Vagina (tissue), 2 donors: ENCODE results near the gene QSOX1. TPM values are rescaled to one million over a fixed set of nuclear protein-coding genes. Genes with fewer than 3 reads are reported as not detected.

Experiments used
- DNase-seq, 2 donors: peaks; one replicate each; pipeline ENCODE4 v3.0.0-alpha.2; 2017; ENCODE audit errors: extremely low spot score in 2 of 2
- H3K27ac ChIP-seq: fragments of 200-600 bp; sonication (generic); one replicate; pipeline ENCODE4 v1.5.1; 2019
- H3K27me3 ChIP-seq: fragments of 200-600 bp; sonication (generic); one replicate; pipeline ENCODE4 v1.5.1; 2019
- H3K36me3 ChIP-seq, 2 donors: fragments of 200-600 bp; sonication (generic); one replicate each; pipeline ENCODE4 v1.5.1; 2017 to 2019
- H3K4me1 ChIP-seq: fragments of 200-600 bp; sonication (generic); one replicate; pipeline ENCODE4 v1.5.1; 2019
- H3K4me3 ChIP-seq, 2 donors: fragments of 200-600 bp; sonication (generic); 1 replicate in 1 of 2; 2 replicates in 1 of 2; pipeline ENCODE4 v1.5.1; 2016 to 2019
- H3K9me3 ChIP-seq: fragments of 200-600 bp; sonication (generic); one replicate; pipeline ENCODE4 v1.5.1; 2019
- POLR2A ChIP-seq, 2 donors: fragments of 450-650 bp; IDR thresholded peaks; one replicate each; pipeline ENCODE4 v1.6.1; 2017; ENCODE audit warnings: antibody characterized with exemption in 2 of 2, mild to moderate bottlenecking in 2 of 2, moderate library complexity in 2 of 2
- POLR2AphosphoS5 ChIP-seq, 2 donors: sonication (generic); formaldehyde crosslinking; IDR thresholded peaks; one replicate each; pipeline ENCODE4 v1.9.0; 2017; ENCODE audit warnings: antibody characterized with exemption in 2 of 2, mild to moderate bottlenecking in 2 of 2, low read depth in 1 of 2; ENCODE audit not compliant: insufficient read depth in 1 of 2
- intact Hi-C: fragments of 100-400 bp; cut with DNase I; formaldehyde crosslinking; loops from one replicate; pipeline ENCODE4 v1.15.1; 2023
- total RNA-seq: library from RNA; depleted of rRNA; stranded (reverse); fragments of >200 nt; gene quantifications from one replicate; pipeline ENCODE4 v1.2.3, GENCODE V29; 2016
- TF ChIP-seq, protein P1 (sequence below), 3 experiments: fragments of 450-650 bp in 2 of 3; fragments of 200-600 bp in 1 of 3; sonication (generic) in 1 of 3; IDR thresholded peaks; one replicate each; pipeline ENCODE4 v1.5.1; 2017 to 2019; ENCODE audit warnings: antibody characterized with exemption in 3 of 3, mild to moderate bottlenecking in 2 of 3, moderate library complexity in 2 of 3

QSOX1 gene
- total RNA-seq, 1 donor from 2014 or later = 103 TPM

DNA sequence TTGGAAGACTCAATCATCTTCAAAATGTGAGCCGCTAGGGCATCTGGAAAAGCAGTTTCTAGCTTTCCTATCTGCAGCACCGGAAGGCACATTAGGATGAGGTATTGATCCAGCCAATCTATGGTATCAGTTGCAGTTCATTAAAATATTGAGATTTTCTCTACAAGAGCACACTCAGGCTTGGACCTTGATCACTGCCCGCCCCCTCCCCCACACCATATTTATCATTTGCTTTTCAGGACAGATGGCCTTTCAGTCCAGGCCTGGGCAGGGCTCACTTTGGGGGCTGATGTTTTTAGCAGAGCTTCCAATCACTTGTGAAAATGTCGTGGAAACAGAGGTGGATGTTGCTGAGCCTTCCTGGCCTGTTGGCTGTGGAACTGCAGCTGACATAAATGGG, 92.9 kb downstream of the QSOX1 start:
- no peaks in the 10 kb centered on the region for H3K9me3 ChIP-seq
- H3K27ac ChIP-seq = no peak overlapping the region
- no peak for DNase-seq
- intact Hi-C loops = no loop called here
- TF ChIP-seq POLR2A (IDR thresholded peaks at IDR 0.05) (no peak), POLR2AphosphoS5 (IDR thresholded peaks at IDR 0.05; ENCODE audit: insufficient read depth in 1 of 2, low read depth in 1 of 2) (no peak)
- TF ChIP-seq, protein P1, sequence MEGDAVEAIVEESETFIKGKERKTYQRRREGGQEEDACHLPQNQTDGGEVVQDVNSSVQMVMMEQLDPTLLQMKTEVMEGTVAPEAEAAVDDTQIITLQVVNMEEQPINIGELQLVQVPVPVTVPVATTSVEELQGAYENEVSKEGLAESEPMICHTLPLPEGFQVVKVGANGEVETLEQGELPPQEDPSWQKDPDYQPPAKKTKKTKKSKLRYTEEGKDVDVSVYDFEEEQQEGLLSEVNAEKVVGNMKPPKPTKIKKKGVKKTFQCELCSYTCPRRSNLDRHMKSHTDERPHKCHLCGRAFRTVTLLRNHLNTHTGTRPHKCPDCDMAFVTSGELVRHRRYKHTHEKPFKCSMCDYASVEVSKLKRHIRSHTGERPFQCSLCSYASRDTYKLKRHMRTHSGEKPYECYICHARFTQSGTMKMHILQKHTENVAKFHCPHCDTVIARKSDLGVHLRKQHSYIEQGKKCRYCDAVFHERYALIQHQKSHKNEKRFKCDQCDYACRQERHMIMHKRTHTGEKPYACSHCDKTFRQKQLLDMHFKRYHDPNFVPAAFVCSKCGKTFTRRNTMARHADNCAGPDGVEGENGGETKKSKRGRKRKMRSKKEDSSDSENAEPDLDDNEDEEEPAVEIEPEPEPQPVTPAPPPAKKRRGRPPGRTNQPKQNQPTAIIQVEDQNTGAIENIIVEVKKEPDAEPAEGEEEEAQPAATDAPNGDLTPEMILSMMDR (IDR thresholded peaks at IDR 0.05) = no peak
- H3K36me3 ChIP-seq = no peaks in the 10 kb centered on the region
- no peak overlapping the region for H3K4me3 ChIP-seq
- H3K27me3 ChIP-seq = no peaks in the 10 kb centered on the region
- no peaks in the 10 kb centered on the region for H3K4me1 ChIP-seq

DNA sequence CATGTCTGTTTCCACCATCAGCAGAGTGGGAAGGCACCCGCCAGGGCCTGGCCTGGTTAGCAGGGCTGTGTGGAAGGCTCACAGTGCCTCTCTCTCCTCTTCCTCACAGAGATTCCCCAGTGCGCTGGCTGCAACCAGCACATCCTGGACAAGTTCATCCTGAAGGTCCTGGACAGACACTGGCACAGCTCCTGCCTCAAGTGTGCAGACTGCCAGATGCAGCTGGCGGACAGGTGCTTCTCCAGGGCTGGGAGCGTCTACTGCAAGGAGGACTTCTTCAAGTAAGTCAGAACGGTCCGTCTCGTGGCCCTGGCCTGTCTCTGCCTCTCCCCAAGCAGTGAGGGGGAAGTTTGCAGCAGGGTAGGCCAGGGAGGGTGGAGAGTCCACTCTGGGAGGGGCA, 93.5 kb downstream of the QSOX1 start:
- H3K4me1 ChIP-seq = no peaks in the 10 kb centered on the region
- no peak for DNase-seq
- no peak overlapping the region for H3K27ac ChIP-seq
- H3K4me3 ChIP-seq = no peak overlapping the region
- TF ChIP-seq, protein P1 (IDR thresholded peaks at IDR 0.05) = no peak
- TF ChIP-seq POLR2AphosphoS5 (IDR thresholded peaks at IDR 0.05; ENCODE audit: insufficient read depth in 1 of 2, low read depth in 1 of 2) (no peak), POLR2A (IDR thresholded peaks at IDR 0.05) (no peak)
- H3K9me3 ChIP-seq = no peaks in the 10 kb centered on the region
- intact Hi-C loops = no loop called here
- H3K27me3 ChIP-seq = no peaks in the 10 kb centered on the region
- no peaks in the 10 kb centered on the region for H3K36me3 ChIP-seq

DNA sequence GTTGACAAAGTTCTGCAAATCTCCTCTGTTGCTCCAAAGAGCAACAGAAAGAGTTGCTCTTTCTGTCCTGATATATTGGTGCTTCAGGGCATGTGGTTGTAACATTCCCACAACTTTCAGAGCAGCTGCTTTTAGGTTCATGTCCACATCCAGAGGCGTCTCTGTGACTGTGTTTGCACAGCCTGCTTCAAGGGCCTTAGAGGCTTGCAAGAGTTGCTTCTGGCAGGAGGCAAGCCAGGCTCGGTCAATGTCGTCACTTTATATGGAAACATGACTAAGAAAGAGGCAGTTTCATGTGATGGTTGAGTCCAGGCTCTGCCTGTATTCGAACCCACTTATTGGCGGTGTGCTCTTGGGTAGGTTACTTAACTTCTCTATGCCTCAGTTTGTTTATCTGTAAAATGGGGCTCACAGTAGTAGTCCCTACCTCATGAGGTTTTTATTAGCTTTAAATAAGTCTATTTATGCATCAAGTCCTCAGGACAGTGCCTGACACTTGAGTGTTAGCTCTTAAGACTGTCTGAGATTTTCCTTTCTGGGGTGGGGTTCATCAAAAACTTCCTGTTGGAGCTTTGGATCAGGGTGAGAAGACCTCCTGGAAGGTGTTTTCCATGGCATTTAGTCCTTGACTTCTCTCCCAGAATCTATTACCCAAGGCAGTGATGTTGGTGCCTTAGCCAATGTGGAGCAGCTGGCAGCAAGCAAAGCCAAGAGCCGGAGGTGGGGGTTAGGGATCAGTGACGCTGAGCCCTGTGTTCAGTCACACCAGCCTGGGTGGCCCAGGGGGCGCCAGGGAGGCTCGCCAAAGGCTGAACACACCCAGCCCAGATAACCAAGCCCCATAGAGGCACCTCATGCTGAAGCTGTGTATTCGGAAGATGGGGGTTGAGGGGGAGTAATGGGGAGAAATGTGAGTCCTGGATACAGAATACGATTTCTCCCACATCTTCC, 94.3 kb downstream of the QSOX1 start:
- H3K4me3 ChIP-seq = no peak overlapping the region
- intact Hi-C loops = no loop called here
- TF ChIP-seq POLR2AphosphoS5 (IDR thresholded peaks at IDR 0.05; ENCODE audit: insufficient read depth in 1 of 2, low read depth in 1 of 2) (no peak), POLR2A (IDR thresholded peaks at IDR 0.05) (no peak)
- TF ChIP-seq, protein P1 (IDR thresholded peaks at IDR 0.05) = no peak
- no peaks in the 10 kb centered on the region for H3K9me3 ChIP-seq
- no peaks in the 10 kb centered on the region for H3K4me1 ChIP-seq
- no peak for DNase-seq
- H3K27me3 ChIP-seq = no peaks in the 10 kb centered on the region
- no peak overlapping the region for H3K27ac ChIP-seq
- H3K36me3 ChIP-seq = no peaks in the 10 kb centered on the region

DNA sequence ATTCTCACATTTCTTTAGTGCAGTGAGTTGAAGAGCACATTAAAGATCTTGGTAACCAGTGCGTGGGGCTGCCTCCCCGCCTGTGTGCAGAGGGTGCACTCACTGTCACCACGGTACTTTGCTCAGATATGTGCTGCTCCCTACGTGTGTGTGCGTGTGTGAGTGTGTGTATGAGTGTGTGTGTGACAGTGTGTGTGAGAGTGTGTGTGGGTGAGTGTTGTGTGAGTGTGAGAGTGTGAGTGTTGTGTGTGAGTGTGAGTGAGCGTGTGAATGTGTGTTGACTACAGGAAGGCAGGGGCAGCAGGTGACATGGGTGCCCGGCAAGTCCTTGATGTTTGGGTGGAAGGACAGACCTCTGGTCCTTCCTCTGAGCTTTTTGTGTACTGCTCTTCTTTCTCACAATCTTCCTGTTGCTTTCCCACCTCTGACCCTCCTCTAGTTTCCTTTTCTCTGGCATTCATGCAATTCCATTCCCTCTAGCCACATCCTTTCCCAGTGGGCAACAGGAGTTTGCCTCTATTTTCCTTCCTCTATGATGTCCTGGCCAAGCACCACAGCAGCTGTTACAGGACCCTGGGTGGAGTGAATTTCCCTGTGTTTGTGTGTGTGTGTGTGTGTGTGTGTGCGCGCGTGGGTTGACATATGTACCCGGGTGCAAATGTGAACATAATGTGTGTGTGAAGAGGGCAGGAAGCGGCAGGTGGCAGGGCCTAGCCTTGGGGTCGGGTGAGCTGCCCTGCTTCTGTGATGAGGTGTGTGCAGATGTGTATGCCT, 95.2 kb downstream of the QSOX1 start:
- Histone ChIP-seq H3K9me3 (no peaks in the 10 kb centered on the region), H3K4me3 (no peak overlapping the region), H3K4me1 (no peaks in the 10 kb centered on the region), H3K27ac (no peak overlapping the region), H3K36me3 (no peaks in the 10 kb centered on the region), H3K27me3 (no peaks in the 10 kb centered on the region)
- intact Hi-C loops = loop anchor here (10.0 kb wide), 1 partner anchor 225 kb away; no protein-coding TSS in a partner anchor
- DNase-seq = no peak
- TF ChIP-seq, protein P1 (IDR thresholded peaks at IDR 0.05) = no peak
- TF ChIP-seq POLR2AphosphoS5 (IDR thresholded peaks at IDR 0.05; ENCODE audit: insufficient read depth in 1 of 2, low read depth in 1 of 2) (no peak), POLR2A (IDR thresholded peaks at IDR 0.05) (no peak)
